Measurements from ENCODE around the gene RASGEF1C.

The RASGEF1C gene

GRCh38 chr5:180191716-180192115 lies 17.3 kb downstream of the RASGEF1C start:
- Histone ChIP-seq H3K4me1 (ENCODE audit: insufficient read depth, low read length) (no peaks in the 10 kb centered on the region), H3K27me3 (ENCODE audit: insufficient read depth, low read length) (no peaks in the 10 kb centered on the region), H2AFZ (ENCODE audit: low read depth, low read length) (no peak overlapping the region), H3K4me3 (ENCODE audit: low read length) (no peak overlapping the region), H3K9me3 (ENCODE audit: low read length) (peaks cover 1% of the 10 kb centered on the region), H3K36me3 (ENCODE audit: insufficient read depth, low read length) (no peaks in the 10 kb centered on the region)

DNA sequence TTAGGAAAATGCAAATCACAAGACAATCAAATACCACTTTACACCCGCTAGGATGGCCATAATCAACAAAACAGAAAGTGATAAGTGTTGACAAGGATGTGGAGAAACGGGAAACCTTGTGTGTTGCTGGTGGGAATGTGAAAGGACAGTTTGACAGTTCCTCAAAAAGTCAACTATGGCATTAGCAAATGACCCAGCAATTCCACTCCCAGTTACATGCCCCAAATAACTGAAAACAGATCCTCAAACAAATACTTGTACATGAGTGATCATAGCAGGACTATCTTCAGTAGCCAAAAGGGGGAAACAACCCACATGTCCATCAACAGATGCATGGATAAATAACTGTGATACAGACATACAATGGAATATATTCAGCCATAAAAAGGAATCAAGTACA lies 21.2 kb downstream of the RASGEF1C start:
- no peaks in the 10 kb centered on the region for H3K36me3 ChIP-seq (ENCODE audit: insufficient read depth, low read length)
- peaks cover 1% of the 10 kb centered on the region for H3K9me3 ChIP-seq (ENCODE audit: low read length)
- no peaks in the 10 kb centered on the region for H3K27me3 ChIP-seq (ENCODE audit: insufficient read depth, low read length)
- H3K4me3 ChIP-seq (ENCODE audit: low read length) = no peak overlapping the region
- H3K4me1 ChIP-seq (ENCODE audit: insufficient read depth, low read length) = no peaks in the 10 kb centered on the region
- no peak overlapping the region for H2AFZ ChIP-seq (ENCODE audit: low read depth, low read length)

- no peak overlapping the region for H3K4me3 ChIP-seq (ENCODE audit: low read length)
- no peaks in the 10 kb centered on the region for H3K36me3 ChIP-seq (ENCODE audit: insufficient read depth, low read length)
- no peak overlapping the region for H2AFZ ChIP-seq (ENCODE audit: low read depth, low read length)
- H3K27me3 ChIP-seq (ENCODE audit: insufficient read depth, low read length) = no peaks in the 10 kb centered on the region
- peaks cover 16% of the 10 kb centered on the region for H3K4me1 ChIP-seq (ENCODE audit: insufficient read depth, low read length)
- no peaks in the 10 kb centered on the region for H3K9me3 ChIP-seq (ENCODE audit: low read length)
These were observed 28.2 kb downstream of the RASGEF1C start for GRCh38 chr5:180180846-180181245.

DNA sequence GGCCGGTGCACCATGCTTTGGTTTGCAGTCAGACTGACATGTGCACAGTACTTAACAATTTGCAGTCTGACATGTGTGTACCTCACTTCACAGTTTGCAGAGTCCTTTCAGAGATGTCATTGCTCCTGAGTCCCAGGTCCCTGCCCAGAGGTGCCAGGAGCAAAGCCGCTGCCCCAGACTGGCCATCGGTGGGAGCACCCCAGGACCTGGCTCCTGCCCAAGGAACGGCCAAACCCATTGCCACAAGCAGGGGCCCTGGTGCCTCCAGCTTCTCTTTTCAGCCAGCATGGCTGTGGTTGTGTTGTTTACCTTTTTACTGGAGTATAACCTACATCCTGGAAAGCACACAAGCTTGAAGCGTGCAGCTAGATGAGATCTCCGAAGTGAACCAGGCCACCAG lies 28.6 kb downstream of the RASGEF1C start:
- no peaks in the 10 kb centered on the region for H3K27me3 ChIP-seq (ENCODE audit: insufficient read depth, low read length)
- no peak overlapping the region for H3K4me3 ChIP-seq (ENCODE audit: low read length)
- H3K4me1 ChIP-seq (ENCODE audit: insufficient read depth, low read length) = peaks cover 16% of the 10 kb centered on the region
- no peaks in the 10 kb centered on the region for H3K36me3 ChIP-seq (ENCODE audit: insufficient read depth, low read length)
- H2AFZ ChIP-seq (ENCODE audit: low read depth, low read length) = no peak overlapping the region
- no peaks in the 10 kb centered on the region for H3K9me3 ChIP-seq (ENCODE audit: low read length)

DNA sequence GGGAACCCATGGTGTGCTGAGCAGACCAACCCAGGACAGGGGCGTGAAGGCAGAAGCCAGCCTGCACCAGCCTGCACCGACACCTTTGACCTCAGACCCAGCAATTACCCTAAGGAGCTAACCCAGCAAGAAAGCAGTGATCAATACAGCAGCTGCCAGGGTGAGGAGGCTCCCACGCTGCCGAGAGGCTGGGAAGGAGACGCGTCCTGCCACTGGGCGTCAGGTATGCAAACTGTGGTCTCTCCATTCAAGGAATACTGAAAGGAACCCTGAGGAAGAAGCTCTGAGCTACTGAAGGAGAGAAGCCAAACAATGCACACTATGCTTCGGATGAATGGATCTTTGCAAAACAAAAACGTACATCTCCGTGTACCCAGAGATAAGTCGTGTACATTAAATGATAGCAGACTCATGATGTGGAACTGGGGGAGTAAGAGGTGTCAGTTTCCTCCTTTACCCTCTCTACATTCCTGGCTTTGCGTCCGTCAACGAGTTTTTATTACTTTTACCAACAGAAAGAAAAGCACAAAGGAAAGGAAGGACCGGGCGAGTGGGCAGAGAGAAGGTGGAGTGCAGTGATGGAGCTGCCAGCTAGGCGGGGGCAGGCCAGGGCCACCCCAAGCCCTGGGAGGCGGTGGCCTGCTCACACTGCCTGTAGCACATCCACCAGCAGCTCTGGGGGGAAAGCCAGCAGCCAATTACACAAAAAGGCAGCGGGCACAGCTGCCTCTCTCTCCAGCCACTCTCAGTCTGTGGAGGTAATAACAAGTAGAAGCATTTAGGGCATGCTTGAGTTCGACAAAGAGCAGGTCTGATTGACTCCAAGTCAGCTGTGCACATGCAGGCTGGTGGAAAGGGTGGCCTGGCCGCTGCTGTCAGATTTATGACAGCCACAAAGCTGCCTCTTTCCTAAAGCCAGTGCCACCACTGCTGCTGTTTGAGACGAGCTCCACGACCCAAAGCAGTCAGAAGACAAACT lies 29.3 kb downstream of the RASGEF1C start:
- Histone ChIP-seq H3K4me3 (ENCODE audit: low read length) (no peak overlapping the region), H3K36me3 (ENCODE audit: insufficient read depth, low read length) (no peaks in the 10 kb centered on the region), H3K9me3 (ENCODE audit: low read length) (no peaks in the 10 kb centered on the region), H2AFZ (ENCODE audit: low read depth, low read length) (no peak overlapping the region), H3K27me3 (ENCODE audit: insufficient read depth, low read length) (no peaks in the 10 kb centered on the region), H3K4me1 (ENCODE audit: insufficient read depth, low read length) (peaks cover 16% of the 10 kb centered on the region)

DNA sequence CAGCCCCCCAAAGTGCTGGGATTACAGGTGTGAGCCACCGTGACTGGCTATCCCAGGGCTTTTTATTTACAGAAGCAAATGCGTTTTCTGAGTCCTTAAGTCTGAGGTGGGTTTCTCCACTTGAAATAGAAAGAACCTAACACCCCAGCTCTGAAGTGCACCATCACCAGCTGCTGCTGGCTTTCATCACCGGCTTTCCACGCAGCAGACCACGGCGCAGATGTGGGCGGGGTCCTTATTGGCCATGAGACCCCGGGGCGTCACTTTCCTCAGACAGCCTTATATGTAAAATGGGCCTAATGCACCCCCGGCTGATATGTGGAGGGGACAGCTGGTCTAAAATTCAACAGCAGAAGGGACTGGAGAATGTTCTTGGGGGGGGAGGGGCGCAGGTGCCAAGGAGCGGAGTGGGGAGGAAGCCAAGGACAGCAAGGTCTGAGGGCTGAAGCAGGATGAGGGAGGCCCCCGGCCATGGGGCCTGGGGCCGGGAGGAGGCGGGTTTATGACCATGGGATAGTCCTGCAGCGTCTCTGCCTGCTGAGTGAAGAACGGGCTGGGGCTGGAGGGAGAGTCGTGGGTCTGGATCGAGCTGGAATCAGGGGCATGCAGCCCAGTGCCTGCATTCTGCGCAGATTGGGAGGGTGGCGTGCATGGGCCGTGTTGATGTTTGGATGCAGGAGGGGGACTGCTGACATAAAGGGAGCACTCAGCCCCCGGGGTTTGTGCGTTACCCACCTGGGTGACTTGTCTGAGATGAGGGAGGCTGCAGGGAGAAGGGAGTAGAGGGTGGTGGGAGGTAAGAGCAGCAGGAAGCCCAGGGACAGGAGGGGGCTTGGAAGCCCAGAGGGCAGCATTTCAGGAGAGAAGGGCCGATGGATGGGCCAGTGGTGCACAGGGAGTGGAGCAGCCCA lies 30.2 kb downstream of the RASGEF1C start:
- H2AFZ ChIP-seq (ENCODE audit: low read depth, low read length) = no peak overlapping the region

DNA sequence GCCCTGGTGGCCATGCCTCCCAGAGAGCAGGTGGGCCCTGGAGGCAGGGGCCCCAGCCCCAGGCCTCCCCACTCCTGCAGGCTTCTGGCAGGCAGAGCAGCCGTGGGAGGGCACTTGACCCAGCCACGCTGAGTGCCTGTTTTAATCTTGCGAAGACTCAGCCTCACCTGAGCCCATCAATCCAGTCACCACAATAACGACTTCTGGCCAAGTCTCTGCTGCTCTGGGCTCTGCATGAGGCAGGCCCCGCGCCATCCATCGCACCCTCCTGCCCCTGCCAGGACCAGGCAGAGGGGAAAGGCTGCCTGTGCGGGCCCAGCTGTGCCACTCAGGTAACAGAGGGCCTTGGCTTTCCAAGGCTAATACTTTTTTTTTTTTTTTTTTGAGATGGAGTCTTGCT lies 32.8 kb downstream of the RASGEF1C start:
- no peak overlapping the region for H3K4me3 ChIP-seq (ENCODE audit: low read length)
- peaks cover 5% of the 10 kb centered on the region for H3K9me3 ChIP-seq (ENCODE audit: low read length)
- H2AFZ ChIP-seq (ENCODE audit: low read depth, low read length) = no peak overlapping the region
- no peaks in the 10 kb centered on the region for H3K36me3 ChIP-seq (ENCODE audit: insufficient read depth, low read length)
- peaks cover 16% of the 10 kb centered on the region for H3K4me1 ChIP-seq (ENCODE audit: insufficient read depth, low read length)
- no peaks in the 10 kb centered on the region for H3K27me3 ChIP-seq (ENCODE audit: insufficient read depth, low read length)

More for the DNA sequence above, 30.2 kb downstream of the RASGEF1C start:
- H3K27me3 ChIP-seq (ENCODE audit: insufficient read depth, low read length) = no peaks in the 10 kb centered on the region
- H3K4me3 ChIP-seq (ENCODE audit: low read length) = no peak overlapping the region
- no peaks in the 10 kb centered on the region for H3K36me3 ChIP-seq (ENCODE audit: insufficient read depth, low read length)
- H3K4me1 ChIP-seq (ENCODE audit: insufficient read depth, low read length) = peaks cover 16% of the 10 kb centered on the region
- peaks cover 5% of the 10 kb centered on the region for H3K9me3 ChIP-seq (ENCODE audit: low read length)

DNA sequence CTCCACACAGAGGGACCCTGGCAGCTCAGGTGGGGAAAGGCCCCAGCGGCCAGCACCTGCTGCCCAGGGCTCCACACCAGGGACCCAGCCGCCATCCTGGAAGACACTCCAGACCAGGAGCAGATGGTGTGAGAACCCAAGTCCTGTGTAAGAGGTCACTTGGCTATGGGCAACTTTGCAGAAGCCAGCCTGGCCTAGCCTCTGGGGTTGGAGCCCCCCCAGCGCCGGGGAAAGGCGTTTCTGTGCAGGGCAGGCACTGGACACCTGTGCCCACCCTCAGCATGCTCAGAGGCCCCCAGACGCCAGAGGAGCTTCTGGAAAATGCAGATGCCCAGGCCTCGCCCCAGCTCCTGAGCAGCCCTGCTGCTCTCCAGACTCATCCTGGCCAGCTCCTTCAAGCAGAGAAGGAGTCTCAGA lies 34.0 kb downstream of the RASGEF1C start:
- H3K27me3 ChIP-seq (ENCODE audit: insufficient read depth, low read length) = no peaks in the 10 kb centered on the region
- H3K4me3 ChIP-seq (ENCODE audit: low read length) = no peak overlapping the region
- H2AFZ ChIP-seq (ENCODE audit: low read depth, low read length) = no peak overlapping the region
- H3K36me3 ChIP-seq (ENCODE audit: insufficient read depth, low read length) = no peaks in the 10 kb centered on the region
- peaks cover 20% of the 10 kb centered on the region for H3K4me1 ChIP-seq (ENCODE audit: insufficient read depth, low read length)
- H3K9me3 ChIP-seq (ENCODE audit: low read length) = peaks cover 5% of the 10 kb centered on the region

DNA sequence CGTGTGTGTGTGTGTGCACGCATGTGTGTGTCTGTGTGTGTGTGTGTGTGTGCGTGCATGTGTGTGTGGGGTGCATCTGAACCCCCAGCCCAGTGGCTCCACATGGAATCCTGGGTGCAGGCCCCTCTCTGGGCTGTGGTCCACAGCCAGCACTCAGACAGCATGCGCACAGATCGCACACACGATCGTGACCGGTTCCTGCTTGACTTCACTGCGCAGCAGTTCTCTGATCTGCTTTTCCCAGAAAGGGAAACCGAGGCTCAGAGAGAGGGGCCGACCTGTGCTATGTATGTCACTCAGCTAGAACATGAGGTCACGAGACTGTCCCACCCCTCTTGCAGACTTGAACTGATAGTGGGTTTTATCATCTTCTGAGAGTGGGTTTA lies 34.4 kb downstream of the RASGEF1C start:
- H3K9me3 ChIP-seq (ENCODE audit: low read length) = peaks cover 5% of the 10 kb centered on the region
- H3K27me3 ChIP-seq (ENCODE audit: insufficient read depth, low read length) = no peaks in the 10 kb centered on the region
- H3K36me3 ChIP-seq (ENCODE audit: insufficient read depth, low read length) = no peaks in the 10 kb centered on the region

GRCh38 chr5:180173875-180174586 lies 35.0 kb downstream of the RASGEF1C start:
- Histone ChIP-seq H2AFZ (ENCODE audit: low read depth, low read length) (no peak overlapping the region), H3K9me3 (ENCODE audit: low read length) (peaks cover 5% of the 10 kb centered on the region), H3K4me1 (ENCODE audit: insufficient read depth, low read length) (peaks cover 15% of the 10 kb centered on the region), H3K27me3 (ENCODE audit: insufficient read depth, low read length) (no peaks in the 10 kb centered on the region), H3K36me3 (ENCODE audit: insufficient read depth, low read length) (no peaks in the 10 kb centered on the region), H3K4me3 (ENCODE audit: low read length) (no peak overlapping the region)

More for the DNA sequence above, 34.4 kb downstream of the RASGEF1C start:
- Histone ChIP-seq H2AFZ (ENCODE audit: low read depth, low read length) (no peak overlapping the region), H3K4me3 (ENCODE audit: low read length) (no peak overlapping the region), H3K4me1 (ENCODE audit: insufficient read depth, low read length) (peaks cover 19% of the 10 kb centered on the region)

- Histone ChIP-seq H3K4me1 (ENCODE audit: insufficient read depth, low read length) (peaks cover 13% of the 10 kb centered on the region), H3K4me3 (ENCODE audit: low read length) (no peak overlapping the region), H3K9me3 (ENCODE audit: low read length) (peaks cover 5% of the 10 kb centered on the region), H3K36me3 (ENCODE audit: insufficient read depth, low read length) (no peaks in the 10 kb centered on the region), H2AFZ (ENCODE audit: low read depth, low read length) (no peak overlapping the region), H3K27me3 (ENCODE audit: insufficient read depth, low read length) (no peaks in the 10 kb centered on the region)
These were observed 35.8 kb downstream of the RASGEF1C start for GRCh38 chr5:180173198-180173544.

- Histone ChIP-seq H3K36me3 (ENCODE audit: insufficient read depth, low read length) (no peaks in the 10 kb centered on the region), H3K9me3 (ENCODE audit: low read length) (peaks cover 5% of the 10 kb centered on the region), H3K4me1 (ENCODE audit: insufficient read depth, low read length) (peaks cover 13% of the 10 kb centered on the region), H3K4me3 (ENCODE audit: low read length) (no peak overlapping the region), H2AFZ (ENCODE audit: low read depth, low read length) (no peak overlapping the region), H3K27me3 (ENCODE audit: insufficient read depth, low read length) (no peaks in the 10 kb centered on the region)
These were observed 36.4 kb downstream of the RASGEF1C start for GRCh38 chr5:180172447-180173197.
